ENCODE measurements around the gene ARHGEF7.

DNA sequence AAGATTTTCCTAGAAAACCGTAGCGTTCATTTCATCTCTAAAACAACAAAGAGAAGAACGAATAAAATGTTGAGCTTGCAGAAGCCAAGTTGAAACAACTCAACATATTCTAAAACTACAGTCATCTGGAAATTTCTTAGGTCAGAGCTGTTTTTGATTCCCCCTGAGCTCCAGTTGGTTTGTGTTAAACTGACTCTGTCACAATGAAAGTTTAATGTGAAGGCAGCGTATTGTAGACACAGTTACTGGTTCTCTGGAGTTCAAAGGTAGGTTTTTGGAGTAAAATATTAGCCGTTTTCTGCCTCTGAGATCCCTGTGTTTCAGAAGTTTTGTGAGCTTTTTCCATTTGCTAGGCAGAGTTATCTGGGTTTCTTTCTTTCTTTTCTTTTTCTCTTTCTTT, 2.2 kb downstream of the ARHGEF7 start:
- TF ChIP-seq GATA2 (IDR thresholded peaks at IDR 0.05; ENCODE audit: low read depth, low read length), result no peak
- no peak for TF ChIP-seq GATA3 (IDR thresholded peaks at IDR 0.05; ENCODE audit: low read depth, low read length)

Measured in SH-SY5Y (cell line).